HepG2 (cell line): ENCODE data around the gene CD302.

ENCODE experiments used
- CBX2 ChIP-seq, 2 experiments: fragments of 200-600 bp in 1 of 2; sonication (generic); formaldehyde crosslinking in 1 of 2; IDR thresholded peaks; 2 replicates each; pipeline versions ENCODE4 v1.7.0 to v1.8.1; 2018 to 2022; ENCODE audit warnings: low read depth in 2 of 2, low read length in 1 of 2, mild to moderate bottlenecking in 1 of 2, missing genetic modification reagents in 1 of 2
- GABPA ChIP-seq, 2 experiments: IDR thresholded peaks; 2 replicates each; pipeline ENCODE4 v1.6.1; 2011 to 2016; ENCODE audit warnings: low read depth in 2 of 2, low read length in 1 of 2, missing biosample characterization in 1 of 2, missing genetic modification characterization in 1 of 2
- GABPB1 ChIP-seq: IDR thresholded peaks from 2 replicates; pipeline ENCODE4 v1.6.1; 2016; ENCODE audit warnings: mild to moderate bottlenecking, missing genetic modification reagents, moderate library complexity, missing compliant biosample characterization
- POLR2AphosphoS5 ChIP-seq: IDR thresholded peaks from 2 replicates; pipeline ENCODE4 v1.6.1; 2012; ENCODE audit warnings: low read depth, low read length
- PRMT3 ChIP-seq: sonication (generic); formaldehyde crosslinking; IDR thresholded peaks from 2 replicates; pipeline ENCODE4 v1.8.1; 2022; ENCODE audit warnings: low read depth, mild to moderate bottlenecking, moderate library complexity, missing genetic modification reagents, borderline replicate concordance
- RFXAP ChIP-seq: sonication (generic); formaldehyde crosslinking; IDR thresholded peaks from 2 replicates; pipeline ENCODE4 v1.4.0; 2020; ENCODE audit warnings: missing genetic modification reagents, borderline replicate concordance
- RXRA ChIP-seq: sonication (generic); formaldehyde crosslinking; IDR thresholded peaks from 2 replicates; pipeline ENCODE4 v1.5.1; 2020; ENCODE audit warnings: missing genetic modification reagents
- TCF12 ChIP-seq, 2 experiments: fragments of 450-650 bp in 1 of 2; sonication (generic) in 1 of 2; formaldehyde crosslinking in 1 of 2; IDR thresholded peaks; 2 replicates each; pipeline versions ENCODE4 v1.6.1 to v1.8.0; 2017 to 2022; ENCODE audit warnings: antibody characterized with exemption in 1 of 2, mild to moderate bottlenecking in 1 of 2, missing genetic modification reagents in 1 of 2, moderate library complexity in 1 of 2
- TF ChIP-seq, protein P1 (sequence below): sonication (generic); formaldehyde crosslinking; IDR thresholded peaks from 2 replicates; pipeline ENCODE4 v1.8.1; 2023; ENCODE audit warnings: mild to moderate bottlenecking, missing genetic modification reagents
- TF ChIP-seq, protein P2 (sequence below): IDR thresholded peaks from 2 replicates; pipeline ENCODE4 v1.6.1; 2012; ENCODE audit warnings: inconsistent platforms
- TF ChIP-seq, protein P3 (sequence below): sonication (generic); formaldehyde crosslinking; IDR thresholded peaks from 2 replicates; pipeline ENCODE4 v1.5.0; 2020; ENCODE audit warnings: mild to moderate bottlenecking, missing genetic modification reagents, moderate library complexity

DNA sequence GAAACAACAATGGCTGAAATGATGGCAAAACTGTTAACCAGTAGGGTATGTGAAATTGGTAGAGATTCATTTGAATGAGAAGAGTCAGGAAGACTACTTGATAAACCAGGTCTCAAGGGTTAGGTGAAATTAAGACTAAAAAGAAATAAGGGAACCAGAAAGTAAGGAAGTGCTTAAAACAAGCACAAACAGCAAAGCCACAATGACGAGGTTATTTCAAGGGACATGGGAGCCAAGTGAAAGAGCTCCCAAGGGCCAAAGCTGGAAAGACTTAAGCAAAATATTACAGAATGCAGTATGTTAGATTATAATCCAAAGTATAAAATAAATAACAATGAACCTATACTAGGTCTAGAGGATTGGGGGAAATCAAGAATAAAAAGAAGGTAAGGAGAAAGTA is 19.3 kb upstream of the CD302 start:
- TF ChIP-seq TCF12 (IDR thresholded peaks at IDR 0.05) (no peak), TCF12 (CRISPR knock-in tag; IDR thresholded peaks at IDR 0.05) (no peak), GABPA (IDR thresholded peaks at IDR 0.05; ENCODE audit: low read depth, low read length) (no peak), GABPA (CRISPR knock-in tag; IDR thresholded peaks at IDR 0.05; ENCODE audit: low read depth) (no peak), RXRA (CRISPR knock-in tag) (no peak), RFXAP (CRISPR knock-in tag) (no peak), POLR2AphosphoS5 (no peak), GABPB1 (CRISPR knock-in tag) (no peak), PRMT3 (CRISPR knock-in tag) (no peak), CBX2 (IDR thresholded peaks at IDR 0.05; ENCODE audit: low read depth, low read length) (no peak), CBX2 (CRISPR knock-in tag; IDR thresholded peaks at IDR 0.05; ENCODE audit: low read depth) (no peak)
- TF ChIP-seq, protein P1, sequence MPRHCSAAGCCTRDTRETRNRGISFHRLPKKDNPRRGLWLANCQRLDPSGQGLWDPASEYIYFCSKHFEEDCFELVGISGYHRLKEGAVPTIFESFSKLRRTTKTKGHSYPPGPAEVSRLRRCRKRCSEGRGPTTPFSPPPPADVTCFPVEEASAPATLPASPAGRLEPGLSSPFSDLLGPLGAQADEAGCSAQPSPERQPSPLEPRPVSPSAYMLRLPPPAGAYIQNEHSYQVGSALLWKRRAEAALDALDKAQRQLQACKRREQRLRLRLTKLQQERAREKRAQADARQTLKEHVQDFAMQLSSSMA (CRISPR knock-in tag): no peak
- TF ChIP-seq, protein P2, sequence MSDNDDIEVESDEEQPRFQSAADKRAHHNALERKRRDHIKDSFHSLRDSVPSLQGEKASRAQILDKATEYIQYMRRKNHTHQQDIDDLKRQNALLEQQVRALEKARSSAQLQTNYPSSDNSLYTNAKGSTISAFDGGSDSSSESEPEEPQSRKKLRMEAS: no peak
- TF ChIP-seq, protein P3, sequence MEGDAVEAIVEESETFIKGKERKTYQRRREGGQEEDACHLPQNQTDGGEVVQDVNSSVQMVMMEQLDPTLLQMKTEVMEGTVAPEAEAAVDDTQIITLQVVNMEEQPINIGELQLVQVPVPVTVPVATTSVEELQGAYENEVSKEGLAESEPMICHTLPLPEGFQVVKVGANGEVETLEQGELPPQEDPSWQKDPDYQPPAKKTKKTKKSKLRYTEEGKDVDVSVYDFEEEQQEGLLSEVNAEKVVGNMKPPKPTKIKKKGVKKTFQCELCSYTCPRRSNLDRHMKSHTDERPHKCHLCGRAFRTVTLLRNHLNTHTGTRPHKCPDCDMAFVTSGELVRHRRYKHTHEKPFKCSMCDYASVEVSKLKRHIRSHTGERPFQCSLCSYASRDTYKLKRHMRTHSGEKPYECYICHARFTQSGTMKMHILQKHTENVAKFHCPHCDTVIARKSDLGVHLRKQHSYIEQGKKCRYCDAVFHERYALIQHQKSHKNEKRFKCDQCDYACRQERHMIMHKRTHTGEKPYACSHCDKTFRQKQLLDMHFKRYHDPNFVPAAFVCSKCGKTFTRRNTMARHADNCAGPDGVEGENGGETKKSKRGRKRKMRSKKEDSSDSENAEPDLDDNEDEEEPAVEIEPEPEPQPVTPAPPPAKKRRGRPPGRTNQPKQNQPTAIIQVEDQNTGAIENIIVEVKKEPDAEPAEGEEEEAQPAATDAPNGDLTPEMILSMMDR: no peak
